Naive B cell (primary cell): Measurements from ENCODE around the gene ANKRD61. TPM values are rescaled to one million over a fixed set of nuclear protein-coding genes. Genes with fewer than 3 reads are reported as not detected.
"Not testable (repeated sequence)": the region's sequence is repeated elsewhere in the genome, so short reads cannot be mapped to it uniquely, and the experiment has no call there.

Experiments used
- ATAC-seq, 2 donors: fragments of 150-1000 bp; cut with Tn5 transposase; 2 replicates each; pipeline ENCODE4 v1.10.0; 2021; ENCODE audit warnings: low read depth in 2 of 2, mild to moderate bottlenecking in 2 of 2, moderate library complexity in 2 of 2
- DNase-seq: peaks from one replicate; pipeline ENCODE4 v3.0.0; 2022
- H3K27ac Mint-ChIP-seq, 6 donors: one replicate each; pipeline ENCODE4 v1.8.0; 2020 to 2022; ENCODE audit warnings: mild to moderate bottlenecking in 6 of 6, mixed read lengths in 6 of 6, moderate library complexity in 5 of 6, inconsistent platforms in 2 of 6
- H3K27me3 Mint-ChIP-seq, 3 donors: one replicate each; pipeline ENCODE4 v1.8.0; 2021 to 2022; ENCODE audit warnings: mixed read lengths in 3 of 3, mild to moderate bottlenecking in 1 of 3
- H3K36me3 Mint-ChIP-seq, 2 donors: one replicate each; pipeline ENCODE4 v1.8.0; 2020 to 2022; ENCODE audit warnings: mixed read lengths in 2 of 2, inconsistent platforms in 1 of 2, mild to moderate bottlenecking in 1 of 2
- H3K4me1 Mint-ChIP-seq, 3 donors: one replicate each; pipeline ENCODE4 v1.8.0; 2020 to 2022; ENCODE audit warnings: mixed read lengths in 3 of 3, inconsistent platforms in 1 of 3, mild to moderate bottlenecking in 1 of 3, moderate library complexity in 1 of 3
- H3K4me3 Mint-ChIP-seq, 8 donors: one replicate each; pipeline ENCODE4 v1.8.0; 2020 to 2022; ENCODE audit warnings: mild to moderate bottlenecking in 8 of 8, mixed read lengths in 8 of 8, moderate library complexity in 8 of 8, inconsistent platforms in 2 of 8
- H3K9me3 Mint-ChIP-seq, 7 donors: one replicate each; pipeline ENCODE4 v1.8.0; 2020 to 2022; ENCODE audit warnings: mixed read lengths in 7 of 7, mild to moderate bottlenecking in 5 of 7, inconsistent platforms in 2 of 7, moderate library complexity in 1 of 7
- polyA plus RNA-seq, 6 donors: library from polyadenylated mRNA; unstranded; fragments of 300-500 nt; fragmentation: Illumina TruSeq; gene quantifications; one replicate each; pipeline ENCODE4 v1.2.3, GENCODE V29; 2021; ENCODE audit warnings: low read depth in 6 of 6

Gene ANKRD61
- polyA plus RNA-seq: under 1 TPM in 4 of 6 donors, not detected in 2; 0.25 to 0.85 (median 0.41) TPM

DNA sequence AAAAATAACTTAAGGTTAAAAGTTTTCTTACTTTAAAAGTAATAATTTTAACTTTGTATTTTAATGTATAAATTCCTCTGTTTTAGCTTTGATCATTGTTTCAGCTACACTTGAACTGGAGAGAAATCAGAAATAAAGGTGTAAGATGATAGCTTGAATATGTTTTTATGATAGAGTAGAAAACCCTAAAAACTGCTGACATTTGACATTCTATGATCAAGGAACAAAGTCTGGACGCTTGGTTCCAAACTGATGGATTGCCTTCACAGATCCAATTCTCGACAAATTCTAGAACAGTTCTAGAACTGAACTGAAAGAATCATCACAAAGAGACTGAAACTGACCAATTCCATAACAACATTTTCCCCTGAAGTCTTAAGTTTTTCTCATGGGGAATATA, at the start of gene ANKRD61:
Gene ANKRD61, plus strand, starts transcription at position 389 of the 400 bp plus-strand sequence. Its CDS starts 0 bp downstream, at position 389.
- DNase-seq: no peak
- Mint-ChIP-seq H3K9me3 (no peaks in the 10 kb centered on the region), H3K27me3 (no peaks in the 10 kb centered on the region), H3K4me1 (peaks cover 14 to 24% (median 18%) of the 10 kb centered on the region in 3 donors), H3K27ac (peak within 1 kb of the TSS; percentile 26 to 81 (median 50)), H3K36me3 (peaks cover 12 to 13% of the 10 kb centered on the region in 2 donors), H3K4me3 (no peak within 1 kb of the TSS)
- ATAC-seq: no peak

DNA sequence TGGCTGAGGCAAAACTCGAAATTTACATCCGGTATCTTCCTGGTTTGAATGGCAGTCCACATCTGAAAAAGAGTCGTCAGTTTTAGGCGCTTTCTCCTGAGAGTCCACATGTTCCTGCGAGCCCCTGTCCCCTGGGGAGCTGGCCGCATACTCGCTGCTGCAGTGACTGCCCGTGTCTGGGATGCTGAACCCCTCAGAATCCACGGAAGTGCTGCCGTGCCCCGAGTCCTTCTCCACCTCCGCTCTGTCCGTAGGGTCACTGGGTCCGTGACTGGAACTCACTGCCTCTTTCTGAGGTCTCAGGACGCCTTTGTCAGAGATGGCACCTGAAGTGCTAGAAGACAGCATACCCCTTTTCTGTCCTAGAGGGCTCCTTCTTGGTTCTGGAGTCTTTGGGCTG, 44.1 kb upstream of the ANKRD61 start:
- ATAC-seq, H3K27me3 Mint-ChIP-seq, H3K4me3 Mint-ChIP-seq, H3K27ac Mint-ChIP-seq, H3K36me3 Mint-ChIP-seq, H3K4me1 Mint-ChIP-seq, DNase-seq, H3K9me3 Mint-ChIP-seq: not testable (repeated sequence)

DNA sequence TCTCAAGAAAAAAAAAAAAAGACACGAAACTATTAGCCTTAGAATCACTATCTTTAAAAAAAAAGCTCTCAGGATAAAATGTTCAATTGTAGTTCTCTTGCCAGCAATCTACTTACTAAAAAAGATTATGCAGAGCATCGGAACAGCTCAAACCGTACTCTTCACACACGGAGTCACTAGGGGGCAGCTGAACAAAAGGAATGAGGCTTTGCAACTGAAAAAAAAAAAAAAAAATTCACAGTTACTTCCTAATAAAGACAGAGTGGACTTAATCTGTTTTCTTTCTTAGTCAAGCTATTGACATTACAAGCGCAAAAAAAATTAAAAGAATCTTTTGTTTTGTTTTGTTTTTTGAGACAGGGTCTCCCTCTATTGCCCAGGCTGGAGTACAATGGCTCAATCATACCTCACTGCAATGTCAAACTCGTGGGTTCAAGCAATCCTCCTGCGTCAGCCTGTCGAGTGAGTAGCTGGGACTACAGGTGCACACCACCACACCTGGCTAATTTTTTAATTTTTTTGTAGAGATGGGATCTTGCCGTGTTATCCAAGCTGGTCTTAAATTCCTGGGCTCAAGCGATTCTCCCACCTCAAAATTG, 33.9 kb upstream of the ANKRD61 start:
- H3K4me3 Mint-ChIP-seq: no peak overlapping the region
- ATAC-seq (peak; percentile 68 to 84), DNase-seq (peak; percentile 55)
- peaks cover 0 to 3% (median 1%) of the 10 kb centered on the region in 3 donors for H3K4me1 Mint-ChIP-seq
- no peaks in the 10 kb centered on the region for H3K27me3 Mint-ChIP-seq
- H3K36me3 Mint-ChIP-seq: peaks cover 7 to 18% of the 10 kb centered on the region in 2 donors
- no peaks in the 10 kb centered on the region for H3K9me3 Mint-ChIP-seq
- H3K27ac Mint-ChIP-seq: peak overlapping the region in 2 of 6 donors; percentile 15

DNA sequence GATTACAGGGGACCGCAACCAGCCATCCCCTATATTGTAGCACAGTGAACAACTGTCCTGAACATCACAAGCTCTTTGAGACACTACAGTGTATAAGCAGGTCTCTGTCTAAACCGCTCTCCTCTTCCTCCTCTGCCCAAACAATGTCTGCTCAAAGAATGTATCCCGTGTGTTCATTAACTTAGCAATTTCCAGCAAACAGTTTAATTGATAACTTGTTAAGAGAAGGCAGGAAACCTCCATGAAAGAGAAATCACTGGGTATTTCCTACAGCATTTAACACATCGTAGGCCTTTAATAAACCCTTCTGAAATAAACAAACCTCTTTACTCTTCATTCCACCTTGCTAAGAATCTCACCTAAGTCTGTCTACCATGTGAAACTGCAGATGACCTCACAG, 23.8 kb upstream of the ANKRD61 start:
- no peak for ATAC-seq
- peak overlapping the region in 4 of 6 donors; percentile 4 to 24 (median 20) for H3K27ac Mint-ChIP-seq
- H3K27me3 Mint-ChIP-seq: no peaks in the 10 kb centered on the region
- DNase-seq: no peak
- H3K4me1 Mint-ChIP-seq: peaks cover 13 to 25% (median 16%) of the 10 kb centered on the region in 3 donors
- peak overlapping the region; percentile 16 to 97 (median 56) for H3K4me3 Mint-ChIP-seq
- H3K36me3 Mint-ChIP-seq: no peaks in the 10 kb centered on the region
- no peaks in the 10 kb centered on the region for H3K9me3 Mint-ChIP-seq

DNA sequence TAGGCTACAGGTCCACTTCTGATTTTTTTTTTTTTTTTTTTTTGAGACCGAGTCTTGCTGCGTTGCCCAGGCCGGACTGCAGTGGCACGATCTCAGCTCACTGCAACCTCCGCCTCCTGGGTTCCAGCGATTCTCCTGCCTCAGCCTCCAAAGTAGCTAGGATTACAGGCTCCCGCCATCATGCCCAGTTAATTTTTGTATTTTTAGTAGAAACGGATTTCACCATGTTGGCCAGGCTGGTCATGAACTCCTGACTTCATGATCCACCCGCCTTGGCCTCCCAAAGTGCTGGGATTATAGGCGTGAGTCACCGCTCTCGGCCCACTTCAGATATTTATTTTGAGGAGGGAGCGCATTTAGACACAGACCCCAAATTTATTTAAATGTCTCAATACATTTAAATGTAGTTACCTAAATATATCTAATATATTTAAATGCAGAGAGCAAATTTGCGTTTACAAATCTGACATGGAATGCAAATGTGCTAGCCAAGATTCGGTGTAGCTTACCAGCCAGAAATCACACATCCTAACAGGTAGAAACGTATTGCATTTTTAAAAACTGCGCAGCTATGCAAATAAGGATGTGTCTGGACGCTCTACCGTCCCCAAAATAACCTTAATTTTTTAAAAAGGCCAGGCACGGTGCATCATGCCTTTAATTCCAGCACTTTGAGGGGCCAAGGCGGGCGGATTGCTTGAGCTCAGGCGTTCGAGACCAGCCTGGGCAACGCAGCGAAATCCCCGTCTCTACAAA, 23.2 kb upstream of the ANKRD61 start:
- H3K27me3 Mint-ChIP-seq, H3K36me3 Mint-ChIP-seq, ATAC-seq, H3K9me3 Mint-ChIP-seq, DNase-seq: not testable (repeated sequence)
- H3K4me3 Mint-ChIP-seq: peak overlapping the region in 7 of 8 donors; percentile 72 to 97 (median 94)
- peaks cover 17 to 30% (median 20%) of the 10 kb centered on the region in 3 donors for H3K4me1 Mint-ChIP-seq
- peak overlapping the region in 2 of 6 donors; percentile 21 to 56 for H3K27ac Mint-ChIP-seq

DNA sequence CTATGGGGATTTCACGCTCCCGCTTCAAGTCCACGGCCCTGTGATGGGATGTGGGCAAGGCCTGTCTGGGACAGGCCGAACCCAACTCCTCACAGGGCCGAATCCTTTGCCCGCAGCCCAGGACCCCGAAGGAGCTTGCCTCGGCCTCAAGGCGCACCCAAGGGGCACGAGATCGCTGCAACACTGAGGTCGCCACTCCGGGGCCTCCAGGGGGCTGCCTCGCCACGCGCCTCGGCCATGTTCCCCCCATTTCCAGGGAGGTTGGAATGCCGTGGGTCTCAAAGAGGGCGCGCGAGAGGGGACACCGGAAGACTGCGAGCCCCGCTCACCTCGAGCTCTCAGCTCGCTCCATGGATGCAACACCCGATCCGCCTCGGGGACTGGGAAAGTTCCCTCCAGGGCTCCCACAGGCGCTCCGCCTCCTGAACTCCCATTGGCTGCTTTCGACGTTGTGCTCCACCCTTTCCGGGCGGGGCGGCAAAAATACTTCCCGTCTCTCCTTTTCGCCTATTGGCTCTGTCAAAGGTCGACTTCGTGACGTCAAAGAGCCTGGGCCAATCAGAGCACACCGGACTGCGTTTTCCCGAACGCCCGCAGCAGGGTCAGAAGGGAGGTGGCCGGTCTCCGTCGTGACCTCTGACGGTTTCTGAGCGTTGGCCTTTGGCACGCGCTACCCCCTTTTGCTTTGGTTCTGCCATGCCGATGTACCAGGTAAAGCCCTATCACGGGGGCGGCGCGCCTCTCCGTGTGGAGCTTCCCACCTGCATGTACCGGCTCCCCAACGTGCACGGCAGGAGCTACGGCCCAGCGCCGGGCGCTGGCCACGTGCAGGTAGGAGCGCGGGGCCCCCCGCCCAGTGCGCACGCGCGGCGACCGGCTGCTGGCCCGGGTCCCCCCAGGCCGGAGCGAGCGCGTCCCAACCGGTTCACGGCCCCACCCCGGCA, 22.2 kb upstream of the ANKRD61 start, which contains the start of the genes AIMP2 and PMS2:
Gene AIMP2, plus strand, starts transcription at position 605 of the 944 bp plus-strand sequence. Its CDS starts 92 bp downstream, at position 697.
Gene PMS2, minus strand, starts transcription at position 382 of the 944 bp plus-strand sequence. Its CDS starts 30 bp downstream, at position 352.
- DNase-seq (peak; percentile 95), ATAC-seq (peak; percentile 84)
- peaks cover 17 to 30% (median 20%) of the 10 kb centered on the region in 3 donors for H3K4me1 Mint-ChIP-seq
- peak within 1 kb of the TSS; percentile 92 to 98 (median 97) for H3K4me3 Mint-ChIP-seq
- peak within 1 kb of the TSS; percentile 90 to 98 (median 96) for H3K27ac Mint-ChIP-seq
- H3K36me3 Mint-ChIP-seq: no peaks in the 10 kb centered on the region
- H3K27me3 Mint-ChIP-seq: no peaks in the 10 kb centered on the region
- no peaks in the 10 kb centered on the region for H3K9me3 Mint-ChIP-seq

DNA sequence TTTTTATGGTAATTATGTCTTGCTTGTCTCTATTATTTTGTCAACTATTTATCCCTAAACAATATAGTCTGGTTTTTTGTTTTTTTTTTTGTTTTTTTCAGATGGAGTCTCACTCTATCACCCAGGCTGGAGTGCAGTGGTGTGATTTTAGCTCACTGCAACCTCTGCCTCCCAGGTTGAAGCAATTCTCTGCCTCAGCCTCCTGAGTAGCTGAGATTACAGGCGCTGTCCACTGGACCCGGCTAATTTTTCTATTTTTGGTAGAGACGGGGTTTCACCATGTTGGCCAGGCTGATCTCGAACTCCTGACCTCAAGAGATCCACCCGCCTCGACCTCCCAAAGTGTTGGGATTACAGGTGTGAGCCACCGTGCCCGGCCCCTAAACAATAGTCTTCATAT, 20.8 kb upstream of the ANKRD61 start:
- DNase-seq, ATAC-seq, H3K27me3 Mint-ChIP-seq, H3K36me3 Mint-ChIP-seq, H3K9me3 Mint-ChIP-seq: not testable (repeated sequence)
- peak overlapping the region in 4 of 6 donors; percentile 56 to 96 (median 90) for H3K27ac Mint-ChIP-seq
- H3K4me1 Mint-ChIP-seq: peaks cover 17 to 30% (median 20%) of the 10 kb centered on the region in 3 donors
- H3K4me3 Mint-ChIP-seq: peak overlapping the region; percentile 62 to 98 (median 90)

DNA sequence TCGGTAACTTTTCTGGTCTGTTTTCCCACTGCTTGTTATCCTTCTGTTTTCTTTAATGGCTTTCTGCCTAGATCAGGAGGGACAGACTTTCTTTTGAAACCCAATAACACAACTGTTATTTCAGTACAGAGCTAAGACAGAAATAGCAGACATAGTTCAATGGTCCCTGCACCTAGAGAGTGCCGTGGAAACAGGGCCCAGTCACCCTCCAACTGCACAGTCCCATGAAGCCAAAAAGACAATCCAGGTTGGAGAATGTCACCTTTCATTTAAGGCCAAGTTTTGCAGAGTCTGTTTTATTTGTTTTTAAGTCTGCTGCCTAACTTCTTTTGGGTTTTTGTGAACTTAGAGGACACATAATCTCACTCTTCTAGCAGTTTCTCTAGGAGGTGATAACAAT, 19.6 kb upstream of the ANKRD61 start:
- Mint-ChIP-seq H3K4me3 (peak overlapping the region in 2 of 8 donors; percentile 92 to 97), H3K36me3 (no peaks in the 10 kb centered on the region), H3K27ac (peak overlapping the region in 2 of 6 donors; percentile 6 to 30), H3K4me1 (peaks cover 17 to 30% (median 20%) of the 10 kb centered on the region in 3 donors), H3K27me3 (no peaks in the 10 kb centered on the region), H3K9me3 (no peaks in the 10 kb centered on the region)
- no peak for DNase-seq
- no peak for ATAC-seq

DNA sequence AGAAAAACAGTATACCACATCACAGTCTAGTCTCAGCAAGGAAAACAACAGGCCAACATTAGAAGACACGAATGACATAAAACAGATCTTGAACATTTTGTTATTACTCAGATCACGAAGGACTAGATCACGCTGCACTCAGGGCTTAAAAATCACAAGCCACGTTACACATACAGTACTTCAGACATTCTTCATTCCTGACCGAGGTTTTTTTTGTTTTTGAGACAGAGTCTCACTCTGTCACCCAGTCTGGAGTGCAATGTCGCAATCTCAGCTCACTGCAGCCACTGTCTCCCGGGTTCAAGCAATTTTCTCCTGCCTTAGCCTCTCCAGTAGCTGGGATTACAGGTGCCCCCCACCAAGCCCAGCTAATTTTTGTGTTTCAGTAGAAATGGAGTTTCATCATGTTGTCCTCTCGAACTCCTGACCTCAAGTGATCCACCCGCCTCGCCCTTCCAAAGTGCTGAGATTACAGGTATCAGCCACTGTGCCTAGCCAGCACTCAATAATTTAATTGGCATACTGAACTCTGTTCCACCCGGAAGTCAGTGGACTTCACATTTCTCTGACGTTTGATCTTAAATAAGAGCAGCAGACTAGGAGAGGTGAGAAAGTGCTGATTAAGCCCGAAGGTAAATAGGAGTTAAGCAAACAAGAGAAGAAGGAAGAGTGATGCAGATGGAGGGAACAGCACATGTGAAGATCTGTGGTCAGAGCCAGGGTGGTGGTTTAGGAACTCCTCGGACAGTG, 18.6 kb upstream of the ANKRD61 start:
- peak overlapping the region in 3 of 6 donors; percentile 66 to 90 (median 76) for H3K27ac Mint-ChIP-seq
- no peaks in the 10 kb centered on the region for H3K9me3 Mint-ChIP-seq
- DNase-seq (no peak), ATAC-seq (no peak)
- H3K27me3 Mint-ChIP-seq: no peaks in the 10 kb centered on the region
- H3K4me1 Mint-ChIP-seq: peaks cover 13 to 27% (median 16%) of the 10 kb centered on the region in 3 donors
- no peak overlapping the region for H3K4me3 Mint-ChIP-seq
- no peaks in the 10 kb centered on the region for H3K36me3 Mint-ChIP-seq

DNA sequence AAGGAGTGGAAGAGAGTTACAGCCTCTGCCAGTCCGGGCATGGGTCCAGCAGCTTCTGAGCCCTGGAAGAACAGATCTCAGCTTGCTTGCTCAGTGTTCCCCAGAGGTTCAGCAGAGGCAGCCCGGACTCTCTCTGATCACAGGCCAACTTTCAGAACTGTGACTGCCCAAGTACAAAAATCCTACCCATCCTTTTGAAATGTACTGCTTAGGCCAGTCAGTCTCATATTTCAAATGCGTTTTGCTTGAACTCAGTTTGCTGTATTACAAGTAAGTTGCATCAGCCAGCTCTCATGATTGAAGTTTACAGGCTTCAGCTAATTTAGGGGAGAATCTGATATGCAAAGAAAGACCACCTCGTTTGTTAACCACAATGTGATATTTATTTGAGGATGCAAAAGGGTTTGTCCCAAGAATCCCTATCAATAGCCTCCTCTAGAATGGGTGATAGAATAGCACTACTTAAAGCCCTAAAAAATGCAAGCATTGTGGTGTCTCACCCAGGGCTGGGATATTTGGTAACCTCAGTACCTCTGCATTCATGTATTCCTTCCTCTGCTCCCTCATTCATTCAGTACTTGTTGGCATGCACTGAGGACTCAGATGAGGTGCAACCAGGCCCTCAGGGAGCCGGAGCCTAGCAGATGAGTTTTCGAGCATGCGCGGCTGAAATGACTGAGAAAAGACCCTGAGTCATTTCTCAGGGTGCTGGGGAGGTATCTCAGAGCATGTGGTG, 15.1 kb upstream of the ANKRD61 start:
- Mint-ChIP-seq H3K27ac (peak overlapping the region in 1 of 6 donors; percentile 78), H3K9me3 (no peaks in the 10 kb centered on the region), H3K4me1 (peaks cover 4 to 9% (median 4%) of the 10 kb centered on the region in 3 donors), H3K27me3 (no peaks in the 10 kb centered on the region), H3K36me3 (no peaks in the 10 kb centered on the region), H3K4me3 (no peak overlapping the region)
- DNase-seq (no peak), ATAC-seq (no peak)

DNA sequence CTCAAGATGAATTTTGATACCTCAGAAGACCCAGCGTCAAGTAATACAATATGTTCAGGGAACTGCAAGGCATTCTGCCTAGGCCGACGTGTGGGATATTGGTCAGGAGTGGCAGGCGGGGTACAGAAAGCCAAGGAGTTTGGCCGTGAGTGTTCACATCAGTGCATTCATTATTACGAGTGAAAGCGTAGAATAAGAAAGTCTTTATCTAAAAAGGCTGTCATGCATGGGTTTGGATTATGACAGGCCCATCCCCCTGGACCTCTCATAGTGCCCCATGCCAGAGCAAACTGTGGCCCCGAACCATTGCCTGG, 14.6 kb upstream of the ANKRD61 start:
- H3K9me3 Mint-ChIP-seq: no peaks in the 10 kb centered on the region
- DNase-seq: no peak
- H3K36me3 Mint-ChIP-seq: no peaks in the 10 kb centered on the region
- no peaks in the 10 kb centered on the region for H3K27me3 Mint-ChIP-seq
- H3K4me3 Mint-ChIP-seq: no peak overlapping the region
- H3K27ac Mint-ChIP-seq: peak overlapping the region in 1 of 6 donors; percentile 78
- peaks cover 4 to 7% (median 4%) of the 10 kb centered on the region in 3 donors for H3K4me1 Mint-ChIP-seq
- no peak for ATAC-seq
